Measurements from ENCODE around the gene BTC. TPM values are rescaled to one million over a fixed set of nuclear protein-coding genes. Genes with fewer than 3 reads are reported as not detected.

Gene BTC
- total RNA-seq, 1 experiment from 2014 or later: not detected

DNA sequence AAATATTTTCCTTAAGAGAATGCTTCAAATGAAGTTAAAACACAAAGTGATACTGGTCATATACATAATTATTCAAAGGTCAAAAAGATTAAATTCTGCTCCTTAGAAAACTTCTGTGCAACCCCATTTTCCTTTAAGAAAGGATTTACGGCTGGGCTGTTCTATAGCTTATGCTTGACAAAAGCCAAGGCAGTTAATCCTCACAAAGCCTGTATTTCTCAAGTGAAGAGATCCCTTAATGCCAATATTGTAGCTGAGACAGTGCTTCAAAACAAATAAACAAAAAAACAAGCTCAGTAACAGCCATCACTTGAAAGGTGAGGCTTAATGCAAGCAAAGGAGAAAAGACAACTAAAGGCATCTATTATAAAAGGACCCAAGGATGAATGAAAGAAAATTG lies 42.5 kb downstream of the BTC start:
- Mint-ChIP-seq H3K4me3 (no peak overlapping the region), H3K36me3 (ENCODE audit: insufficient read depth in 1 of 3, low read depth in 3 of 3) (no peaks in the 10 kb centered on the region), H3K4me1 (peaks cover 3 to 5% of the 10 kb centered on the region in 2 experiments), H3K9me3 (no peaks in the 10 kb centered on the region; a peak in 1 of 5 replicates), H3K27me3 (ENCODE audit: low read depth) (no peaks in the 10 kb centered on the region), H3K27ac (no peak overlapping the region)
- H3K4ac ChIP-seq (ENCODE audit: low read depth, low read length): no peak overlapping the region
- H3K4me2 ChIP-seq (ENCODE audit: insufficient read depth, insufficient read length, low read length): no peak overlapping the region
- TF ChIP-seq, protein P1, sequence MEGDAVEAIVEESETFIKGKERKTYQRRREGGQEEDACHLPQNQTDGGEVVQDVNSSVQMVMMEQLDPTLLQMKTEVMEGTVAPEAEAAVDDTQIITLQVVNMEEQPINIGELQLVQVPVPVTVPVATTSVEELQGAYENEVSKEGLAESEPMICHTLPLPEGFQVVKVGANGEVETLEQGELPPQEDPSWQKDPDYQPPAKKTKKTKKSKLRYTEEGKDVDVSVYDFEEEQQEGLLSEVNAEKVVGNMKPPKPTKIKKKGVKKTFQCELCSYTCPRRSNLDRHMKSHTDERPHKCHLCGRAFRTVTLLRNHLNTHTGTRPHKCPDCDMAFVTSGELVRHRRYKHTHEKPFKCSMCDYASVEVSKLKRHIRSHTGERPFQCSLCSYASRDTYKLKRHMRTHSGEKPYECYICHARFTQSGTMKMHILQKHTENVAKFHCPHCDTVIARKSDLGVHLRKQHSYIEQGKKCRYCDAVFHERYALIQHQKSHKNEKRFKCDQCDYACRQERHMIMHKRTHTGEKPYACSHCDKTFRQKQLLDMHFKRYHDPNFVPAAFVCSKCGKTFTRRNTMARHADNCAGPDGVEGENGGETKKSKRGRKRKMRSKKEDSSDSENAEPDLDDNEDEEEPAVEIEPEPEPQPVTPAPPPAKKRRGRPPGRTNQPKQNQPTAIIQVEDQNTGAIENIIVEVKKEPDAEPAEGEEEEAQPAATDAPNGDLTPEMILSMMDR (conservative IDR thresholded peaks at IDR 0.05): no peak
- H2AK5ac ChIP-seq (ENCODE audit: insufficient read length, low read length): no peak overlapping the region
- H4K20me1 ChIP-seq (ENCODE audit: control insufficient read depth, insufficient read depth, insufficient read length): no peaks in the 10 kb centered on the region
- no peak overlapping the region for H2BK15ac ChIP-seq (ENCODE audit: low read depth, low read length)
- no peaks in the 10 kb centered on the region for H3K79me2 ChIP-seq (ENCODE audit: insufficient read depth, low read length)
- no peak overlapping the region for H2BK12ac ChIP-seq (ENCODE audit: insufficient read length, low read depth, low read length)
- H2BK5ac ChIP-seq (ENCODE audit: insufficient read length, low read length): no peak overlapping the region
- H3K4me1 ChIP-seq (ENCODE audit: insufficient read depth, low read length): no peaks in the 10 kb centered on the region
- H3K23ac ChIP-seq (ENCODE audit: insufficient read length, low read depth, low read length): no peak overlapping the region
- H3K9ac ChIP-seq (ENCODE audit: extremely low read depth, insufficient read length, low read length): no peak overlapping the region
- H2BK120ac ChIP-seq (ENCODE audit: low read depth, low read length, poor library complexity, severe bottlenecking): no peak overlapping the region
- no peaks in the 10 kb centered on the region for H3K9me3 ChIP-seq (ENCODE audit: control insufficient read depth, low read depth, low read length)
- no peak for DNase-seq
- H3K79me1 ChIP-seq (ENCODE audit: insufficient read depth, low read depth, low read length, poor library complexity, severe bottlenecking): no peaks in the 10 kb centered on the region
- H2BK20ac ChIP-seq (ENCODE audit: low read depth, low read length, poor library complexity, severe bottlenecking): no peak overlapping the region
- WGBS (ENCODE audit: extremely low coverage, insufficient read length, low lambda C conversion rate): no CpG with 5 or more reads among the region's 1 CpG
- no peak overlapping the region for H3K27ac ChIP-seq (ENCODE audit: insufficient read length, low read depth, low read length)
- H4K8ac ChIP-seq (replicated peaks; ENCODE audit: insufficient read length, low read depth, low read length): no peak overlapping the region
- no peaks in the 10 kb centered on the region for H3K27me3 ChIP-seq (ENCODE audit: insufficient read depth, low read length)
- no peak overlapping the region for H3K18ac ChIP-seq (ENCODE audit: insufficient read length, low read depth, low read length)
- no peak overlapping the region for H4K5ac ChIP-seq (ENCODE audit: insufficient read length, low read depth, low read length)
- H3T11ph ChIP-seq (ENCODE audit: low read length): no peak overlapping the region
- no peak overlapping the region for H3K14ac ChIP-seq (ENCODE audit: insufficient read depth, low read length)
- H4K91ac ChIP-seq (ENCODE audit: insufficient read length, low read depth, low read length): no peak overlapping the region
- no peak overlapping the region for H3K56ac ChIP-seq (ENCODE audit: insufficient read length, low read depth, low read length)
- no peaks in the 10 kb centered on the region for H3K23me2 ChIP-seq (ENCODE audit: insufficient read length, low read depth, low read length, poor library complexity, severe bottlenecking)
- H2AFZ ChIP-seq (ENCODE audit: low read length): no peak overlapping the region
